NCI-H1105 (cell line): ENCODE data around the gene GRID1.

Source experiments
- DNase-seq: peaks from one replicate; lab custom pipeline; 2025; lab: John Stamatoyannopoulos, UW

The GRID1 gene

DNA sequence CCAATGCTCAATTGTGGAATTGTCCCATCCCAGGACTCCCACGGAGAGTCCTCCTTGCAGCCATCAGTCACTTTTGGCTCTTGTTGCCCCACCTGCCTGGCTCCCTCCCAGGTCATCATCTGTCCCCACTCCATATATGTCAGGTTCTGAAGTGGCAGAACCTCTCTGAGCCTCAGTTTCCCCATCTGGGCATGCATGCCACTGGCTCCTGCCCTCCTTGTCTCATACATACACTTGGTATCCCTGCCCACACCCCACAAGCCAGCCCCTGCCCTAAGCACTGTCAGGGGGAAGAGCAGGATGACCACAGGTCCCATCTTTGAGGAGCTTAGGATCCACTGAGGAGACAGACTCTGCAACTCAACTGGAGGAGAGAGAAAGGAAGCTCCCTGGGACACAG is 156.9 kb downstream of the GRID1 start:
- DNase-seq, result no peak

DNA sequence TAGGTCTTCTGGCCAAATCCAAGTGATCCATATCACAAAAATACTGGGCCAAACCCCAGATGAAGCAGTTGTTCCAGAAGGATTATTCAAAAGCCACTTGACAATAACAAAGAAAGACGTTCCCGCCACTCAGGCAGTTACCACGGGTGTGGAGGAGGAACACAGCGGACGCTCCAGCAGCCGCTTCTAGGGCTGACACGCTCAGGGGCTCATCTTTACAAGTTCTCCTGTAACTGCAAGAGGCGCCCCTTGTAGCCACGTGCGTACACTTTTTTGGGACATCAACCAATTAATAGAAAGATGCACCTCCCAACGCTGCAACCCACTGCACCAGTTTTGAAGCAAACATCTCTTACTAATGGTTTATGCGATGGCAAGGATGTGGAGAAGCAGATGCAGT is 159.4 kb downstream of the GRID1 start:
- no peak for DNase-seq

DNA sequence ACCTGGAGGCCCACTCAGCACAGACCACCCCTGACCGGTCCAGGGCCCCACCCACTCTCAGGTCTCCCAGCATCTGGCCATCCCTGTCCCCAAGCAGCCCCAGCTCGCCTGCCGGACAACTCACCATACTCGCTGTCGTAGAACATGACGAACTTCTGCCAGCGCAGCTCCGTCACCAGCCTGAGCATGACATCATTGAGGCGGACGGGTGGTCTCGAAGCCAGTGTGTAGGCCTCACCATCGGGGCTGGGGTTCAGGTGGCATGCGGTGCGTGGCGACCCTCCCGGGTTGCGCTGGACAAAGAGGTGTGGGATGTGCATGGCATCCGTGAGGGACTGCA is 160.4 kb downstream of the GRID1 start:
- no peak for DNase-seq

DNA sequence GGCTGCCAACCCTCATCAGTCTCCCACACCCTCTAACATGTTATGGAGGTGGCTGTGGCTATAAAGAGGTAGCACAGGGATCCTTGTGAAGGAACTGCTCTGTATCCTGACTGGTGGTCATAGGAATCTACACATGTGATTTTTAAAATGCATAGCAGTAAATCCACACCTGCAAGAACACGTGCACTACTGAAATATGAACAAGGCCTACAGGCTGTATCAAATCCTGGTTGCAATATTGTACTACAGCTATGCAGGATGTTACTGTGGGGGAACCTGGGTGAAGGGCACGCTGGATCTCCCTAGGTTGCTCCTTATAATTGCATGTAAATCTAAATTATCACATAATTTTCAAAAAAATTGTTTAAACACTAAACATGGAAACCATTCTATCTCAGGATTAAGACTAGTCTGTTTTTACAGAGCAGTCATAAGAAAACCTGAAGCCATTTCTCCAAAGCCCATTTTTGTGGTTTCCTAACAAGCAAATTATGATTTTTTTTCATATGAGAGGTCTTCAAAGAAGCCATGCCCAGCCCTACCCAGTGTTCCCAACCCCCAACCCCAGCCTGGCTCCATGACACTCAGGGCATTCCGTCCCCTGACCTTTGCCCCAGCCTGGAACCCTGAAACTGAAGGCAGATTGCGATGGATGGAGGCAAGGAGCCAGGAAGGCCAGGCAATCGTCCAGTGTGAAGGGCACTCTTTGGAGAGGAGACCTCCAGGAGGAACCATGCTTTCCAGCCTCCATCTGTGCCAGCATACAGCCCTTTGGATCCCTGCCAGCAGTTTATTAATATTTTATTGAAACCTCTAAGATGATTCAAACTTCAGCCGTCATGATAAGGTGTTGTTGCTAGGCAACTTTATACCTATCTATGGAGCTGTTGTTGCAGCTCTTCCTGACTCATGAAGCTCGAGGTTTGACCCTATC is 161.0 kb downstream of the GRID1 start:
- DNase-seq, result no peak

DNA sequence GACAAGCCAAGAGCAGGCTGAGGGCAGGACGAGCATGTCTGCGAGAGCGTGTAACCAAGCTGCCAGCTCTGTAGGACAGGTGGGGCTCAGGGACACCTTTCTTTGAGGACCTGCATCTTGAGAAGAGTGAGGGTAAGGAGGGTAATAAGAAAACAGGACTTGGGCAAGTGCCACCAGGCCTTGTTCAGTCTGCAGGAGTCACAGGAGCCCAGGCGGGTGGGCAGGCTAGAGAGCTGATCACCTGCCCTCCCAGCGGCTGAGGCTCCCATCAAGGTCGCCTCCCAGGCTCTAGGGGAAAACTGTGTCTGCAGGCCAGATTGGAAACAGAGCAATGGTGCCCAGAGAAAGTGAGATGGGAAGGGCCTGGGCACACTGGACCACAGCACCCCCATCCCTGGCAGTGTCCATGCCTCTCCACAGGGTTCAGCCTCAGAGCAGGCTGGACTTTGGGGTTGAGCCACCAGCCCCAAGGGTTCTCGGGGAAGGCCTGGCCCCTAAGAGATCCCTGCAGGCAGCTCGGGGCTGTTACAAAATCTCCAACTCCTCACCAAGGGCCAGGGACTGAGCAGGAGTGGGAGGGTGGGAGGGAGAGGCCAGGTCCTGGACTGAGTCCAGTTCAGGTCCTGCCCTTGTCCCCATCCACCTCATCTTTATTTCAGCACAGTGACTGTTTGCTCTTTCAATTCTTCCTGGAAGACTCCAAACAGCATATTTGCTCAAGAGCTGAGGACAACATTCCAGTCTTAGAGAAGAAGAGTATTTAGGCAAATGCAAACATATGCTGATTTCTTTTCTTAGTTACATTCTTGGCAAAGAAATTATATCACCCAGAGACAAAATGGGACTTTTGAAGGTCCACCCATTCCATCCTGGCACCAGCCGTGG is 161.9 kb downstream of the GRID1 start:
- DNase-seq, result no peak

DNA sequence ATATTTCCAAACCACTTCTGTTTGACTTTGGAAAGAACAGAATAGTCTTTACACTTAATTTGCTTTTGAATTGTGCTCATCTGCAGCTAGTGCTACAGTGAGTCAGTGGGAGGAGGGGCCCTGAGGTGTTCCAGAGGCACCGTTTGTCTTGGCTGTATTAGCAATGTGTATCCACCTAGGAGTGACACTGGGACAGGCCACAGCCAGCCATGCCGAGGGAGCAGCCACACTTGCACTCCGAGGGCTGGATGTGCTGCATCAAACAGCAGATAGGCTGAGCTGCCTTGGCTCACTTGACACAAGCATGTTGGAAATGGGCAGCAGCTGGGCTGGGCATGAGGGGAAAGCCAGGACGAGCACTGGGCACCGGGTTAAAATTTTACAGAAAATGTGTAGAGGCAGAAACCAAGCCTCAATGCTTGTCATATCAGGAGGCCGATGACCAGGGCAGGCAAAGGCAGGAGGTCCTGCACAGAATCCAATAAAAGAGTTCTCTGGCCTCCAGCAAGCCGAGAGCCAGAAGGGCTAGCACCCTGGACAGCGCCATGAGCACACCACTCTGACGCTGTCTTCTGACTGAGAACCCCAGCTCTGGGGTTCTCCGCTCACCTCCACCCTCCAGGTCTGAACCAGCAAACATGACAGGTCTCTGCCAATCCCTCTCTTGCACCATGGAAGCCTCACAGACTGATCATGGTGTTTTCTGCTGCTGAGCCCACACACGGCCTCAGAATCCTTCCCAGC is 163.3 kb downstream of the GRID1 start:
- no peak for DNase-seq

DNA sequence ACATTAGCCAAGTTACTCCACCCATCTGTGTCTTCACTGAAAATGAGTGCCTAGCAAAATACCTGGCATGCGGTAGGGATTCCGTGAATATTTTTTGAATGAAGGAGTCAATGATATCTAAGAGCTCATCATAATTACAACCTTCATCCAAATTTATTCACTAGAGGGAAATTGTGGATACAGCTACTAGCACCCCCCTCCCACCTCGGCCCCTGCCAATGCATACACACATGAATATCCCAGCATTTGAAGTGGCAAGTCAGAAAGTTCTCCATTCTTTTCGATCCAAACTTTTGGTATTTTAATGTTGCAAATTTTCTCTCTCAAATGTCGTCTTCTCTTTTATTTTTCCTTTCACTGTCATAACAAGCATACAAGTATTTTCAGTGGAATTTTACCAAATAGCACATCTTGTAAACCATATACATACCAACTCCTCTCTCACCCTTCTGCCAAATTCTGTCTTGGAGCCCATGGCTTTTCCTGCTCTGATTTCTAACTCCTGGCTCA is 164.3 kb downstream of the GRID1 start:
- no peak for DNase-seq

DNA sequence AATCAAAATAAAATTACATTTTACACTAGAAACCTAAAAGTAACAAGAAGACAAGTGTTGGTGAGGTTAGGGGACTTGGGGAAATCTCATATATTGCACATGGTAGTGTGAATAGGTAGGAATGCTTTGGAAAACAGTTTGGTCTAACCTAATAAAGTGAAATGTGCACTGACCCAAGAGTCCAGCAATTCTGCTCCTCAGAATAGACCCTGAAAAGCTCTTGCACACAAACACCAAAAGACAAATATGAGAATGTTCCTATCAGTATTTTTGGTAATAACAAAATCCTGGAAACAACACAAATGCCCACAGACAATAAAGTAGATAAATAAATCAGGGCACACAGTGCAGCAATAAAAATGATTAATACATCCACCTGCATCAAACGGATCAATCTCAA is 165.7 kb downstream of the GRID1 start:
- no peak for DNase-seq

DNA sequence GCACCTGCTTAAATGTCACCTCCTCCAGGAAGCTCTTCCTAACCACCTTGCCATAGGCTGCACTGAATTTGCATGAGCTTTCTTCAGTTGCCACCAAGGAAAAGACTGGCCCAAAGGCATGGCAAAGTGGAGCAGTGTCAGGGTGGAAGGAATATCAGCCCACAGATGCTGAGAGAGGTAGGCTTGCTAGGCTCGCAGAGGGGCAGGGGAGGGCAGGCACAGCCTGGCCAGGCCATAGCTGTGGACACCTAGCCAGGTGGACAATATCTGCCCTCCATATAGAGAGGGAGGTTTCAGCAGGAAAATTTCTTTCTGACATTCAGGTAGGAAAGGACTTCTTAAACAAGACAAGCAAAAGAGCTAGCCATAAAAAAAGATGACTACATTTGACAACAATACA is 166.3 kb downstream of the GRID1 start:
- no peak for DNase-seq

DNA sequence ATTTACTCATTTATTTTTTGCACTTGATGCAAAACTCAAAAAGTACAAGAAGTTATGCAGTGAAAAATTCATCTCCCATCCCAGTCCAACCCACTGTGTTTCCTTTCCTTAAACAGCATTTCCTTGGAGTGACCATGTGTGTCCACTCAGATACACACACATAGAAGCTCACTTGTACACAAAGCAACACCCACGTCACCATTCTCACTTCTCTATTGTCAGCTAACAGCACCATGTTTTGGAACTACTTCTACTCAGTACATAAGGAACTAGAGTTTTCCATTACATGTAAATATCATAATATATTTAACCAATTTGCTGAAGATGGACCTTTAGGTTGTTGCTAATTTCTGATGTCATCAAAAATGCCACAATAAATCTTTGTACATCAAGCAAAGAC is 167.6 kb downstream of the GRID1 start:
- no peak for DNase-seq

DNA sequence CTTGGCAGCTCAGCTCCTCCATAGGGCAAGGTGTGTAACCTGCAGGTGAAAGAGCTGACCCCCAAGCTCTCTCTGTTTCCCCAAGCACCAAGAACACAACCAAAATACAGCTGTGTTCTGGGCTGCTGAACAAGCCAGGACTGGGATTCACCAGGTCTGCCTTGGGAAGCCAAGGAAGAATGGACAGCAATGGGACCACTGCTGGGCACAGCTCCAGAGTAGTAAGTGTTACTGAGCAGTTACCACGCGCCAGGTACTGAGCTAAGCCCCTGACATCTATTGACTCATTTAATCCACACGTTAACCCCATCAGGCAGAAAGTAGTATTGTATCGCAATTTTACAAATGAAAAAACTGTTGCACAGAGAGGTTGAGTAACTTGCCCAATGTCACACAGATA is 168.3 kb downstream of the GRID1 start:
- no peak for DNase-seq

DNA sequence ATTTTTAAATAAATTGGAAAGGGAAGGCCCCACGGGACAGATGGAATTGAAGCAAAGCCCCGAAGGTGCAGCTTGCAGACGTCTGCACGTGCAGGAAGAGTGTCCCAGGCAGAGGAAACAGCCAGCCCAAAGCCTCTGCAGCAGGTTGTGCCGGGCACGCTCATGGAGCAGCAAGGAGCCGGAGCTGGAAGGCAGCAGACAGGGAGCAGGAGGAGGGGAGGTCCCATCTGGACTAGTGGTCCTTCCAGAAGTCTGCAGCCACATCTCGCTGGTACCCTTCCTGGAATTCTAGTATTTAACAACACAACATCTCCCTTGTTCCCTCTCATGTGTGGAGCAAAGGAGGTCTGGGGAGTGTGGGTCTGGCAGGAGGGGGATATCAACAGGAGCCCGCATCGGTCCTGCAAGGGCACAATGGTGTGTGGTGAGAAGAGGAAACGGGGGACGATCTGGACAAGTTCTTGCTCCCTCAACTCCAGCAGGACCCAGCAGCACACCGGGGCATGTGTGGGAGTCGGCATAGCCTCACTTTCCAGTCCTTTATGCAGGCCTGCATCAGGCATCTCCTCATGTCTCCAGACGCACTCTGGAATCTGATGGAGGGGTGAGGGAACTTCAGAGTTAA is 169.3 kb downstream of the GRID1 start:
- no peak for DNase-seq

DNA sequence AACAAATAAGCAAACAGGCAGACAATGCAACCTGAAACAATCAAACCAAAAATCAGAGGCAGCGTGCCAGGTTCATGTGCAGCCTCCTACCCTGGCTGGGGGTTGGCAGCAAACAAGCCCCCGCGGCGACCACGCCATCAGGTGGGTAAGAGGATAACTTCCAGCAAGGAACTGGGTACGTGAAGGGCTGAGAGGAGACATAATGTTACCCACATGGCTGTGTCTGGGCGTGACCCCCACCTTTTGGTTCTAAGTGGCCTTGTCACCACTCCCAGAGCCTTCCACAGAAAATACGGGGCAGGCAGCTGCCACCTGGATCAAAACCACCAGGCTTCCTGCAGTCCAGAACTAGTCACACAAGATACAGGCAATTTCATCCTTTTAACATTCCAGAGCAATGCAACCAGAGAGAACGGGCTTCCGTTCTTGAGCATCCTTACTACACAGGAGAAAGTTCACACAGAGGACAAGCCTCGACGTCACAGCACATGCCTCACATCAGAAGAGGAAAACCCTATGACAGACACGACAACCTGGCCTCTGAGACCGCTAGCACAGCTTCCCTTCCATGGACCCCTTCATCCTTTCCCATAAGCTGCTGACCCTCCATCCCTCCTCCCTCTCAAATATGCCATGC is 171.0 kb downstream of the GRID1 start:
- DNase-seq, result no peak

DNA sequence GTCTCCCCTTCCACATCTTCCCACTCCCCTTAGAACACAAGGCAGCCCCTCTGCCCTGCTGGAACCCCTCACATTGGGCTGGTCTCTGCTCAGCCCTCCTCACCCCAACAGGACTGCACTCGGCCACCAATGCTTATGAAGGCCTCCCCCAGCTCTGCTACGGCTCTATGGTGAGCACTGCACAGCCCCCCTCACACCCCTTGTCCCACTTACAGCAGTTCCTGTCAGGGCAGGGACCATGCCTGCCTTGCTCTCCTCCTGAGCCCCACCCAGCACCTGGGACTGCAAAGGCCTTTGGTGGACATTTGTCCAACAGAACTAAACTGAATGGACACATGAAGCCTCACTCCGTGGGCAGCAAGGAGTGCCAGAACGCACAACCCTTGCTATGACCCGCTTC is 171.9 kb downstream of the GRID1 start:
- DNase-seq, result no peak

DNA sequence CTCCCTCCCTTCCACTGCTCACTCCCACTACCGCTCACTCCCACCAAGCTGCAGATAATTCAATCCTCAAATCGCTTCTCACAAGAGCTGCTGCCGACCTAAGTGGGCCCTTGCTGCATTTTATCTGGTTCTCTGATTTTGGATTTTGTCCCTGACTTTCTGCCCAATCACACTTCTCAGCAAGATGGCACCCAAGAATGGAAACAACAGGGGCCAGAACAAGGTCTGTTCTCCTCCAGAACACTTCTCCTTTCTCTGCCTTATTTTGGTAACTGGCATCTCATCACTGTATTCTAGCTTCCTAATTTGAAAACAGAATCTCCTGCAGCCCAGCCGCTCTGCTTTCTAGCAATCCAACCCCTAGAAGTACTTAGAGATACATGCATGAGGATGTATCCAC is 172.8 kb downstream of the GRID1 start:
- no peak for DNase-seq

DNA sequence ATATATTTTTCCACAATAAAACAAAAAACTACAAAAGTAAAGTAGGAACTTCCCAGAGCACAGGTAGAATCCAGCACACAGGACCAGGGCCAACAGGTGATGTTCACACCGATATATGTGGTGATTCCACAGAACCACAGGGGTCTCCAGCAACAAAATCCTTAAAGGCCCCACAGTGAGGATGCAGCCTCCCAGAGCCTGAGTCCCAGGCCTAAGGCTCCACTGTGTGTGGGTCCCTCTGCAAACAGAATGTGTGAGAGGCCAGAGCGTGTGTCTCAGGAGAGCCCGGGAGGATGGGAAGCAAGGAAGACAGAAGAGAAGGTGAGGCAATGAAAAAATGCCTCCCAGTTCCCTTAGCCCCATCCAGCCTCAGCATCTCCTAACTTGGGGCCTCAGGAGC is 173.9 kb downstream of the GRID1 start:
- no peak for DNase-seq

DNA sequence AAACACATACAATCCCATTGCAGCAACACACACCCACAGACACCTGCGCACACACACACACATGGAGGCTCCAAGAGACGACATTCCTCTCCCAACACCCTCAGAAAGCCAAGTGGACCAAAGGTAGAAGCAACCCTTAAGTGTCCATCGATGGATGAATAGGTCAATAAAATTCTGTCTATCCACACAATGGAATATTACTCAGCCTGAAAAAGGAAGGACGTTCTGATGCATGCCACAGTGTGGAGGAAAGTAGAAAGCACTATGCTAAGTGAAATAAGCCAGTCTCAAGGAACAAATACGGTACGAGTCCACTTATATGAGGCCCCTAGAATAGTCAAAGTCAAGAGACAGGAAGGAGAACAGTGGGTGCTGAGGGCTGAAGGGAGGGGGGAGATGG is 174.4 kb downstream of the GRID1 start:
- DNase-seq, result no peak

DNA sequence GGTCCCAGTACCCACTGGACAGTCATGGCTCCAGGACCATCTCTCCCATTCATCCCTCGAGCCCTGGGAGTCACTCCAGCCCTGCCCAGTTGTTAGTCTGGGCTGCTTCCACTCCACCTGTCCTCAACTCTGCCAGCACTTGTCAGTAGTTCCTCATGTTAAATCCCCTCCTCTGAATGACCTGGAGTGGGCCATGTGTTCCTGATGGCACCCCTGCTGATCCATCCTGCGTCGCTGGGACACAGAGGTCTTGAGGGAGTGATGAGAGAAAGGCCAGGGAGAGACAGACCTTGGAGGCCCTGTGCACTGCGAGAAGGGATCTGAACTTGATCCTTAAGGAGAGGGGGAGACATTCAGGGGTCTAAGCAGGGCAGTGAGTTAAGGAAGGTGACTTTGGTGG is 174.9 kb downstream of the GRID1 start:
- no peak for DNase-seq

DNA sequence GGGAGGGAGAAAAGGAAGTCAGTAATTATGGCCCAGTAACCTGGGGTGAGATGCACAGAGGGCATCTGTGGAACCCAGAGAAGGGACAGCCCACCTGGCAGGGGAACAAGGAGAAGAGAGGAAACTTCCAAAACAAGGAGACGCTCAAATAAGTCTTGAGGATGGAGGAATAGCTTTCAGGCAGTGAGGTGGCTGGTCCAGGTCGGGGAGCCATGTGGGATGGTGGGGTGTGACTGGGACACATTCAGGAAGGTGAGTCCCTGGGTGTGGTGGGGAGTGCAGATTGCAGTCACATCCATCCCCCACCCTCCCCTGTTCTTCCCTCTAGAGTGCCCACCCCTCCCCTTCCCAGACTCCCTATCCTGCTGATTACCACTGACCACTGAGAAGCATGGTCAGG is 175.4 kb downstream of the GRID1 start:
- no peak for DNase-seq

DNA sequence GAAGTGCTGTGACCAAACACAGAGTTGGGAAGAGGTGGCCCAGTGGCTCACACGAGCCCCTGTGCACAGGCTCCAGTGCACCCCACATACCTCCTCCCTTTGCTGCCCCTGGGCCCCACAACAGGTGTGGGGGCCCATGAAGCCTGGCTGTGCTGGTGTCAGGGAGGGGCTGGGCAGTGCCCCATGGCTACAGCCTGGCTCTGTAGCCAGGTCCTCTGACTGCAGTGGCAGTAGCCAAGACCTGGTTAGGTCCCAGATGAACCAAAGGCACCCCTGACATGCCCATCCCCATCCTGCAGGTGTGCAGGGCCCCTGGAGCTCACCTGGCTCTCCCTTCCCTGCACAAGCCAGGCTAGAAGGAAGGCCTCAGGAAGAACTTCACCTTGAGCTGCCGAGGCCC is 176.3 kb downstream of the GRID1 start:
- DNase-seq, result no peak

DNA sequence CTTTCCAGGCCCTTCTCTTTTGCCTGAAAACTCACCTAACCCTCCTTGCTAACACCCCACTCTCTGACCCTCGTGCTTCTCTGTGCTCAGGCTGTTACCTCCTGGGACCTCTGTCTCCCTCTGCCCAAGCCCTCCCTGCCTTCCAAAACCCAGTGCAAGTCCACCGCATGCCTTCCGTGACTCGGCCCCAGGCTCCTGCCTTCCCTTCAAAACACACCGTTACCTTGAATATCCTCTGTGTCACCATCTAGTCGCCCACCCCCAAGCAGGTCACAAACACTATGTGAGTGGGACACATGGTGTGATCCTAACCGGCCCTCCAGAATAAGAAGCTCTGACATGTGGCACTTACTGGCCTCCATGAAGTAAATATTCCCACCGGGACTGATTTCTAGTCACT is 176.7 kb downstream of the GRID1 start:
- DNase-seq, result no peak
